ENCODE measurements around the gene THY1.

THY1 gene

GRCh38 chr11:119371067-119371601 is 51.8 kb downstream of the THY1 start:
- H3K27me3 ChIP-seq (ENCODE audit: insufficient read depth, low read length), result no peaks in the 10 kb centered on the region
- no peak for TF ChIP-seq EZH2 (IDR thresholded peaks at IDR 0.05; ENCODE audit: borderline replicate concordance, low read length)
- no peak for TF ChIP-seq CTCF (IDR thresholded peaks at IDR 0.05; ENCODE audit: low read length)
- no peaks in the 10 kb centered on the region for H3K9me2 ChIP-seq (ENCODE audit: low read depth, low read length)
- H3K79me2 ChIP-seq (ENCODE audit: insufficient read depth, low read length), result no peaks in the 10 kb centered on the region
- peak overlapping the region; percentile 94 for H3K27ac ChIP-seq (ENCODE audit: low read depth, low read length, poor library complexity, severe bottlenecking)
- no peak overlapping the region for H2AFZ ChIP-seq (ENCODE audit: low read length)
- peaks cover 64% of the 10 kb centered on the region for H3K4me1 ChIP-seq (ENCODE audit: insufficient read depth, low read length, severe bottlenecking)
- H3K9me3 ChIP-seq (ENCODE audit: low read length), result no peaks in the 10 kb centered on the region
- H4K20me1 ChIP-seq (ENCODE audit: insufficient read depth, low read length), result no peaks in the 10 kb centered on the region
- H3K4me2 ChIP-seq (ENCODE audit: low read length), result no peak overlapping the region
- H3F3A ChIP-seq (ENCODE audit: insufficient read depth, low read length), result no peaks in the 10 kb centered on the region
- H3K9ac ChIP-seq (ENCODE audit: low read length), result no peak overlapping the region; the same call in 1 of the 2 replicates
- H3K36me3 ChIP-seq (ENCODE audit: insufficient read depth, low read length), result no peaks in the 10 kb centered on the region
- no peak overlapping the region for H3K4me3 ChIP-seq (ENCODE audit: low read depth, low read length, poor library complexity, severe bottlenecking)

GRCh38 chr11:119370486-119371046 is 52.4 kb downstream of the THY1 start:
- Histone ChIP-seq H3K4me1 (ENCODE audit: insufficient read depth, low read length, severe bottlenecking) (peaks cover 68% of the 10 kb centered on the region), H2AFZ (ENCODE audit: low read length) (no peak overlapping the region), H3K27ac (ENCODE audit: low read depth, low read length, poor library complexity, severe bottlenecking) (peak overlapping the region; percentile 94), H3K4me3 (ENCODE audit: low read depth, low read length, poor library complexity, severe bottlenecking) (no peak overlapping the region), H3F3A (ENCODE audit: insufficient read depth, low read length) (no peaks in the 10 kb centered on the region), H3K9me2 (ENCODE audit: low read depth, low read length) (no peaks in the 10 kb centered on the region), H3K27me3 (ENCODE audit: insufficient read depth, low read length) (no peaks in the 10 kb centered on the region), H3K9ac (ENCODE audit: low read length) (peak overlapping the region; percentile 46; the same call in 1 of the 2 replicates), H4K20me1 (ENCODE audit: insufficient read depth, low read length) (no peaks in the 10 kb centered on the region), H3K79me2 (ENCODE audit: insufficient read depth, low read length) (no peaks in the 10 kb centered on the region), H3K4me2 (ENCODE audit: low read length) (peak overlapping the region; percentile 45; the same call in 1 of the 2 replicates), H3K36me3 (ENCODE audit: insufficient read depth, low read length) (no peaks in the 10 kb centered on the region), H3K9me3 (ENCODE audit: low read length) (no peaks in the 10 kb centered on the region)
- peak; percentile 15; the same call in 1 of the 2 replicates for TF ChIP-seq CTCF (IDR thresholded peaks at IDR 0.05; ENCODE audit: low read length)
- TF ChIP-seq EZH2 (IDR thresholded peaks at IDR 0.05; ENCODE audit: borderline replicate concordance, low read length), result no peak

GRCh38 chr11:119369132-119369925 is 53.6 kb downstream of the THY1 start:
- Histone ChIP-seq H2AFZ (ENCODE audit: low read length) (no peak overlapping the region), H3K4me2 (ENCODE audit: low read length) (peak overlapping the region; percentile 38; the same call in 1 of the 2 replicates), H3K27ac (ENCODE audit: low read depth, low read length, poor library complexity, severe bottlenecking) (peak overlapping the region; percentile 94), H3K9ac (ENCODE audit: low read length) (peak overlapping the region; percentile 46; the same call in 1 of the 2 replicates), H3K9me3 (ENCODE audit: low read length) (no peaks in the 10 kb centered on the region), H3K4me3 (ENCODE audit: low read depth, low read length, poor library complexity, severe bottlenecking) (no peak overlapping the region), H4K20me1 (ENCODE audit: insufficient read depth, low read length) (no peaks in the 10 kb centered on the region), H3K9me2 (ENCODE audit: low read depth, low read length) (no peaks in the 10 kb centered on the region), H3F3A (ENCODE audit: insufficient read depth, low read length) (no peaks in the 10 kb centered on the region), H3K4me1 (ENCODE audit: insufficient read depth, low read length, severe bottlenecking) (peaks cover 80% of the 10 kb centered on the region), H3K36me3 (ENCODE audit: insufficient read depth, low read length) (no peaks in the 10 kb centered on the region), H3K27me3 (ENCODE audit: insufficient read depth, low read length) (no peaks in the 10 kb centered on the region), H3K79me2 (ENCODE audit: insufficient read depth, low read length) (no peaks in the 10 kb centered on the region)
- no peak for TF ChIP-seq EZH2 (IDR thresholded peaks at IDR 0.05; ENCODE audit: borderline replicate concordance, low read length)
- no peak for TF ChIP-seq CTCF (IDR thresholded peaks at IDR 0.05; ENCODE audit: low read length)

All from OCI-LY1 (cell line).